CD4-positive, alpha-beta T cell (primary cell): ENCODE data around the gene PPP1R13L. TPM values are rescaled to one million over a fixed set of nuclear protein-coding genes. Genes with fewer than 3 reads are reported as not detected.

Experiments used
- ATAC-seq: fragments of 200-7000 bp; cut with Tn5 transposase; one replicate; pipeline ENCODE4 v1.10.0; 2022; ENCODE audit warnings: mild to moderate bottlenecking; ENCODE audit not compliant: poor library complexity
- CTCF ChIA-PET: fragments of 350-600 bp; sonication (Branson Sonifier 250); formaldehyde crosslinking; loops from one replicate; lab custom pipeline; 2021; ENCODE audit warnings: antibody characterized with exemption, inconsistent platforms; lab: Charles Lee
- POLR2A ChIA-PET: fragments of 350-600 bp; sonication (Branson Sonifier 250); formaldehyde crosslinking; loops from one replicate; lab custom pipeline; 2021; ENCODE audit warnings: antibody characterized with exemption, inconsistent platforms; lab: Charles Lee
- DNase-seq, 14 experiments: peaks; one replicate each; pipeline ENCODE4 v3.0.0-alpha.2; 2013 to 2020; ENCODE audit warnings: mixed read lengths in 2 of 14
- H3K27ac ChIP-seq, 2 donors: one replicate each; pipeline versions ENCODE4 v1.5.1 to v1.7.0; 2013; ENCODE audit warnings: low read length in 2 of 2, low read depth in 1 of 2, mild to moderate bottlenecking in 1 of 2
- H3K27me3 ChIP-seq, 2 experiments: 1 replicate in 1 of 2; 2 replicates in 1 of 2; pipeline versions ENCODE4 v1.6.1 to v1.7.0; 2013; ENCODE audit warnings: low read length in 2 of 2, control low read depth in 1 of 2, mild to moderate bottlenecking in 1 of 2, moderate library complexity in 1 of 2; ENCODE audit not compliant: insufficient read depth in 2 of 2, control insufficient read depth in 1 of 2
- H3K36me3 ChIP-seq: one replicate; pipeline ENCODE4 v1.6.1; 2013; ENCODE audit warnings: low read length, control low read depth; ENCODE audit not compliant: insufficient read depth
- H3K4me1 ChIP-seq: one replicate; pipeline ENCODE4 v1.6.1; 2013; ENCODE audit warnings: low read length, control low read depth; ENCODE audit not compliant: insufficient read depth
- H3K4me3 ChIP-seq: one replicate; pipeline ENCODE4 v1.5.1; 2013; ENCODE audit warnings: mild to moderate bottlenecking, low read length, moderate library complexity
- H3K9me3 ChIP-seq, 2 experiments: 1 replicate in 1 of 2; 2 replicates in 1 of 2; pipeline versions ENCODE4 v1.6.1 to v1.7.0; 2013; ENCODE audit warnings: low read length in 2 of 2, mild to moderate bottlenecking in 2 of 2, control low read depth in 1 of 2, moderate library complexity in 1 of 2; ENCODE audit not compliant: control insufficient read depth in 1 of 2, insufficient read depth in 1 of 2
- H3K27ac Mint-ChIP-seq: one replicate; pipeline ENCODE4 v1.8.0; 2020; ENCODE audit warnings: mixed read lengths
- H3K27me3 Mint-ChIP-seq: one replicate; pipeline ENCODE4 v1.8.0; 2021; ENCODE audit warnings: mixed read lengths
- H3K36me3 Mint-ChIP-seq: one replicate; pipeline ENCODE4 v1.8.0; 2021; ENCODE audit warnings: low read depth, mixed read lengths
- H3K4me1 Mint-ChIP-seq: one replicate; pipeline ENCODE4 v1.8.0; 2021; ENCODE audit warnings: low read depth, mixed read lengths
- H3K4me3 Mint-ChIP-seq: one replicate; pipeline ENCODE4 v1.8.0; 2020; ENCODE audit warnings: mild to moderate bottlenecking, mixed read lengths
- H3K9me3 Mint-ChIP-seq: one replicate; pipeline ENCODE4 v1.8.0; 2020; ENCODE audit warnings: mixed read lengths
- intact Hi-C, 2 experiments: fragments of 100-400 bp; cut with DNase I in 1 of 2; cut with micrococcal nuclease in 1 of 2; formaldehyde crosslinking; loops; one replicate each; pipeline versions ENCODE4 v1.15.1 to v1.9.0; 2023 to 2025; cut with DNase I, micrococcal nuclease
- total RNA-seq, 174 experiments: library from RNA in 2 of 174; stranded (reverse) in 2 of 174; gene quantifications; one replicate each; pipeline ENCODE4 v1.2.3 and lab custom pipeline; 2021 to 2026
- TF ChIP-seq, protein P1 (sequence below): fragments of 200-600 bp; IDR thresholded peaks from one replicate; pipeline ENCODE4 v1.8.0; 2022; ENCODE audit warnings: antibody characterized with exemption, mild to moderate bottlenecking

PPP1R13L gene
- total RNA-seq, 2 experiments from 2014 or later: 1.5 to 3.7 TPM

DNA sequence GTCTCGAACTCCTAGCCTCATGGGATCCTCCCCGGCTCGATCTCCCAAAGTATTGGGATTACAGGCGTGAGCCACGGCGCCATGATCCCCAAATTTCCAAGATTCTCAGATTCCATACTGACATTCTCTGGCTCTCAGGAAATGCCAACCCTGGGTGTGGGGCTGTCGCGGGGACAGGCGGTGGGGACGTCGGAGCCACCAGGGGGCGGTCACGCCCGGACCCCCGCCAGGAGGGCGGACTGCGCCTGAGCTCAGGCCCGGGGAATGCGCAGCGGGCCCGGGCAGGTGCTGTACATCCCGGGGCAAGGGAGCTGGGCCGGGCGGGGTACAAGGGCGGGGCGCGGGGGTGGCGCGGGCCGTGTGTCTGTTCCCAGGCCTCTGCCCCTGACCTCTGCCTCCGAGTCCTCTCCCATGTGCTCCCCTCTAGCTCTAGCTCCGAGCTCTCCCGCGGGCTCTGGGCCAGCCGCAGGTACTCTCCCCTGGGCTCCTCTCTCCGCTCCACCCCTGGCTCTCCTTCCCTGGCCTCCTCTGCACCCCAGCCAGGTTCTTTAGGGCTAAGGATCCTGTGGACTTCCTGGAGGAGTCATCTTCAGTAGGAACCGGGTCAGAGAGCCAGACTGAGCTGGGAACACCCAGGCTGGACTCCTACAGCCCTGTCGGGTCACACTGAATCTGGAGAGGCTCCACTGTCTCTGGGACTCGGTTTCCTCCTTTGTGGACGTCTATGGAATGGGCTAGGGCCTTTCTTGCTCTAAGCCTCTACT lies 2.4 kb downstream of the PPP1R13L start:
- no peak overlapping the region for H3K4me3 Mint-ChIP-seq
- peaks cover 9% of the 10 kb centered on the region for H3K36me3 Mint-ChIP-seq
- TF ChIP-seq, protein P1, sequence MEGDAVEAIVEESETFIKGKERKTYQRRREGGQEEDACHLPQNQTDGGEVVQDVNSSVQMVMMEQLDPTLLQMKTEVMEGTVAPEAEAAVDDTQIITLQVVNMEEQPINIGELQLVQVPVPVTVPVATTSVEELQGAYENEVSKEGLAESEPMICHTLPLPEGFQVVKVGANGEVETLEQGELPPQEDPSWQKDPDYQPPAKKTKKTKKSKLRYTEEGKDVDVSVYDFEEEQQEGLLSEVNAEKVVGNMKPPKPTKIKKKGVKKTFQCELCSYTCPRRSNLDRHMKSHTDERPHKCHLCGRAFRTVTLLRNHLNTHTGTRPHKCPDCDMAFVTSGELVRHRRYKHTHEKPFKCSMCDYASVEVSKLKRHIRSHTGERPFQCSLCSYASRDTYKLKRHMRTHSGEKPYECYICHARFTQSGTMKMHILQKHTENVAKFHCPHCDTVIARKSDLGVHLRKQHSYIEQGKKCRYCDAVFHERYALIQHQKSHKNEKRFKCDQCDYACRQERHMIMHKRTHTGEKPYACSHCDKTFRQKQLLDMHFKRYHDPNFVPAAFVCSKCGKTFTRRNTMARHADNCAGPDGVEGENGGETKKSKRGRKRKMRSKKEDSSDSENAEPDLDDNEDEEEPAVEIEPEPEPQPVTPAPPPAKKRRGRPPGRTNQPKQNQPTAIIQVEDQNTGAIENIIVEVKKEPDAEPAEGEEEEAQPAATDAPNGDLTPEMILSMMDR: no peak
- ATAC-seq (no peak), DNase-seq (peak in 5 of 14 experiments; percentile 35 to 68 (median 49))
- Histone ChIP-seq H3K36me3 (no peaks in the 10 kb centered on the region), H3K27ac (no peak overlapping the region), H3K9me3 (peaks cover 0 to 10% of the 10 kb centered on the region in 2 experiments), H3K4me3 (no peak overlapping the region), H3K27me3 (peaks cover 43% of the 10 kb centered on the region in 2 experiments), H3K4me1 (peaks cover 57% of the 10 kb centered on the region)
- peaks cover 68% of the 10 kb centered on the region for H3K27me3 Mint-ChIP-seq
- ChIA-PET POLR2A (interaction anchor here (1.1 to 1.3 kb wide), 2 partner anchors 11 to 78 kb away, joined by 3 to 4 read pairs; no protein-coding TSS in a partner anchor), CTCF (interaction anchor here (0.9 to 3.5 kb wide), 5 partner anchors 22 to 83 kb away, joined by 3 to 22 read pairs (median 9); partner anchors contain the start of genes ERCC1 and ERCC2)
- intact Hi-C loops: loop anchor here in 1 of 2 experiments (10.0 kb wide), 2 partner anchors 148 to 462 kb away; partner anchors contain the start of genes FOXA3, MARK4 and SYMPK
- peaks cover 47% of the 10 kb centered on the region for H3K4me1 Mint-ChIP-seq
- H3K27ac Mint-ChIP-seq: no peak overlapping the region
- no peaks in the 10 kb centered on the region for H3K9me3 Mint-ChIP-seq

DNA sequence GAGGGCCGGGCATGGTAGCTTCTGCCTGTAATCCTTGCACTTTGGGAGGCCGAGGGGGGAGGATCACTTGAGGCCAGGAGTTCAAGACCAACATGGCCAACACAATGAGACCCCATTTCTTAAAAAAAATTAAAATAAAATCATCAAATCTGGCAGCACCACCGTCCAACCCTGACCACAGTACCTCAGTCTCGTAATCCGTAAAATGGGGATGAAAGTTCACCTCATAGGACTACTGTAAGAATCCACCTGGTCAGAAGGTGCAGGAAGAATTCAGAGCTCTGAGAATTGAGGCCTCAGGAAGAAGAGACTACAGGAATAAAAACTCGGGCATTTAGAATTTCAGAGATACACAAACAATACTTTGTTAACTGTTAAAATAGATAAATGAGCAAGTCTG lies 3.1 kb downstream of the PPP1R13L start:
- no peak overlapping the region for H3K27ac Mint-ChIP-seq
- H3K4me3 Mint-ChIP-seq: no peak overlapping the region
- no peak overlapping the region for H3K27ac ChIP-seq
- peaks cover 74% of the 10 kb centered on the region for H3K27me3 Mint-ChIP-seq
- POLR2A ChIA-PET: interaction anchor here (1.1 to 1.3 kb wide), 2 partner anchors 11 to 79 kb away, joined by 3 to 4 read pairs; no protein-coding TSS in a partner anchor
- H3K4me3 ChIP-seq: no peak overlapping the region
- DNase-seq (no peak), ATAC-seq (no peak)
- TF ChIP-seq, protein P1: no peak
- H3K4me1 Mint-ChIP-seq: peaks cover 41% of the 10 kb centered on the region
- no peaks in the 10 kb centered on the region for H3K36me3 ChIP-seq
- CTCF ChIA-PET: interaction anchor here (1.6 to 3.5 kb wide), 3 partner anchors 38 to 84 kb away, joined by 9 to 22 read pairs (median 15); no protein-coding TSS in a partner anchor
- peaks cover 9% of the 10 kb centered on the region for H3K36me3 Mint-ChIP-seq
- H3K9me3 Mint-ChIP-seq: no peaks in the 10 kb centered on the region
- H3K9me3 ChIP-seq: peaks cover 0 to 10% of the 10 kb centered on the region in 2 experiments
- peaks cover 53% of the 10 kb centered on the region for H3K4me1 ChIP-seq
- peaks cover 43% of the 10 kb centered on the region in 2 experiments for H3K27me3 ChIP-seq
- intact Hi-C loops: loop anchor here in 1 of 2 experiments (10.0 kb wide), 2 partner anchors 147 to 463 kb away; partner anchors contain the start of genes FOXA3, MARK4 and SYMPK

DNA sequence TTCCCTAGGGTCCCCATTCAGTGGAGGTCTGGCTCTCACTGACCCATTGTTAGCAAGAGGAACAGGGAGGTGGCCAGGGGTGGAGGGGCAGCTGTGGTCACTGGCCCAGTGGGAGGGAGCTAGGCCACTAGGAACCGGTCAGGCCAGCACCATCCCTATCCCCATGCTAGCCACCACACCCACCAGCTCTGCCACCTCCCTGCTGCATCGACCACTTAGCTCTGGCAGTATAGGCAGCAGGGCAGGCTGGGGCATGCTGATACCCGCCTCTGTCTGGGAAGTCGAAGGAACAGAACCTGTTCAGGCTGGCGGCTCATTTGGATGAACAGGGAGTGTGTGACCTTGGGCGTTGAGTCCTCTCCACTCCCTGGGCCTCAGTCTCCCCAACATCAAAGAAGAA lies 4.7 kb downstream of the PPP1R13L start:
- H3K27me3 Mint-ChIP-seq: peaks cover 75% of the 10 kb centered on the region
- H3K9me3 ChIP-seq: peaks cover 0 to 10% of the 10 kb centered on the region in 2 experiments

More for the DNA sequence above, 4.7 kb downstream of the PPP1R13L start:
- Histone ChIP-seq H3K36me3 (no peaks in the 10 kb centered on the region), H3K4me3 (no peak overlapping the region), H3K4me1 (peaks cover 41% of the 10 kb centered on the region), H3K27ac (no peak overlapping the region), H3K27me3 (peaks cover 43 to 49% of the 10 kb centered on the region in 2 experiments)
- Mint-ChIP-seq H3K9me3 (no peaks in the 10 kb centered on the region), H3K4me3 (no peak overlapping the region), H3K27ac (no peak overlapping the region), H3K36me3 (no peaks in the 10 kb centered on the region), H3K4me1 (peaks cover 28% of the 10 kb centered on the region)
- ATAC-seq: no peak
- ChIA-PET CTCF (interaction anchor here (0.6 to 1.0 kb wide), 2 partner anchors 79 to 946 kb away, joined by 4 to 5 read pairs; no protein-coding TSS in a partner anchor), POLR2A (no interaction called here)
- DNase-seq: no peak
- intact Hi-C loops: loop anchor here in 1 of 2 experiments (10.0 kb wide), 2 partner anchors 145 to 465 kb away; partner anchors contain the start of genes FOXA3, MARK4 and SYMPK
- TF ChIP-seq, protein P1: no peak
